CD4-positive, alpha-beta memory T cell (primary cell): ENCODE measurements around the gene PTPRS. TPM values are rescaled to one million over a fixed set of nuclear protein-coding genes. Genes with fewer than 3 reads are reported as not detected.

ENCODE experiments used
- CTCF ChIA-PET: fragments of 350-600 bp; sonication (Branson Sonifier 250); formaldehyde crosslinking; loops from one replicate; lab custom pipeline; 2021; ENCODE audit warnings: inconsistent platforms; ENCODE audit not compliant: partially characterized antibody; lab: Charles Lee
- POLR2A ChIA-PET: fragments of 350-600 bp; sonication (Branson Sonifier 250); formaldehyde crosslinking; loops from one replicate; lab custom pipeline; 2021; ENCODE audit not compliant: partially characterized antibody; lab: Charles Lee
- DNase-seq, 5 donors: peaks; one replicate each; pipeline versions ENCODE4 v3.0.0 to v3.0.0-alpha.2; 2020 to 2022; ENCODE audit warnings: mixed read lengths in 1 of 5
- H3K27ac ChIP-seq: one replicate; pipeline ENCODE4 v1.7.0; 2013; ENCODE audit warnings: low read depth, low read length
- H3K27me3 ChIP-seq: 2 replicates; pipeline ENCODE4 v1.7.0; 2013; ENCODE audit warnings: mild to moderate bottlenecking, low read length, moderate library complexity; ENCODE audit not compliant: insufficient read depth
- H3K36me3 ChIP-seq: 2 replicates; pipeline ENCODE4 v1.7.0; 2013; ENCODE audit warnings: mild to moderate bottlenecking, low read length, moderate library complexity; ENCODE audit not compliant: insufficient read depth
- H3K4me1 ChIP-seq: 2 replicates; pipeline ENCODE4 v1.7.0; 2013; ENCODE audit warnings: mild to moderate bottlenecking, low read length, moderate library complexity; ENCODE audit not compliant: insufficient read depth
- H3K4me3 ChIP-seq, 2 donors: one replicate each; pipeline ENCODE4 v1.7.0; 2013; ENCODE audit warnings: low read length in 2 of 2, mild to moderate bottlenecking in 1 of 2
- H3K9me3 ChIP-seq, 2 donors: one replicate each; pipeline ENCODE4 v1.7.0; 2013; ENCODE audit warnings: low read length in 2 of 2, control low read depth in 1 of 2; ENCODE audit not compliant: control insufficient read depth in 1 of 2
- H3K27ac Mint-ChIP-seq, 7 donors: one replicate each; pipeline ENCODE4 v1.8.0; 2020 to 2021; ENCODE audit warnings: mixed read lengths in 7 of 7, mild to moderate bottlenecking in 6 of 7, inconsistent platforms in 3 of 7, moderate library complexity in 3 of 7
- H3K27me3 Mint-ChIP-seq, 2 donors: one replicate each; pipeline ENCODE4 v1.8.0; 2020 to 2021; ENCODE audit warnings: mixed read lengths in 2 of 2
- H3K36me3 Mint-ChIP-seq, 2 donors: one replicate each; pipeline ENCODE4 v1.8.0; 2020 to 2021; ENCODE audit warnings: mixed read lengths in 2 of 2, inconsistent platforms in 1 of 2, mild to moderate bottlenecking in 1 of 2
- H3K4me1 Mint-ChIP-seq, 4 donors: one replicate each; pipeline ENCODE4 v1.8.0; 2020 to 2021; ENCODE audit warnings: mixed read lengths in 4 of 4, mild to moderate bottlenecking in 1 of 4
- H3K4me3 Mint-ChIP-seq, 8 donors: one replicate each; pipeline ENCODE4 v1.8.0; 2020 to 2021; ENCODE audit warnings: mixed read lengths in 8 of 8, mild to moderate bottlenecking in 7 of 8, moderate library complexity in 6 of 8, inconsistent platforms in 3 of 8
- H3K9me3 Mint-ChIP-seq, 8 donors: one replicate each; pipeline ENCODE4 v1.8.0; 2020 to 2021; ENCODE audit warnings: mixed read lengths in 8 of 8, mild to moderate bottlenecking in 5 of 8, inconsistent platforms in 3 of 8, moderate library complexity in 1 of 8
- intact Hi-C: fragments of 100-400 bp; cut with micrococcal nuclease; formaldehyde crosslinking; loops from one replicate; pipeline ENCODE4 v1.15.1; 2023
- polyA plus RNA-seq, 2 donors: library from polyadenylated mRNA; unstranded; fragments of 300-500 nt; fragmentation: Illumina TruSeq; gene quantifications; one replicate each; pipeline ENCODE4 v1.2.3, GENCODE V29; 2021
- total RNA-seq, 2 experiments: library from RNA; stranded (reverse); gene quantifications; one replicate each; pipeline ENCODE4 v1.2.3, GENCODE V29; 2021

PTPRS gene
- total and polyA plus RNA-seq, 4 experiments from 2014 or later, result 0.20 to 0.30 (median 0.26) TPM; not detected in 1

- POLR2A ChIA-PET, result no interaction called here
- no peaks in the 10 kb centered on the region for H3K36me3 Mint-ChIP-seq
- DNase-seq, result no peak
- H3K4me1 ChIP-seq, result no peaks in the 10 kb centered on the region
- peaks cover 0 to 2% (median 0%) of the 10 kb centered on the region in 8 donors for H3K9me3 Mint-ChIP-seq
- peaks cover 0 to 6% of the 10 kb centered on the region in 2 donors for H3K27me3 Mint-ChIP-seq
- H3K27ac Mint-ChIP-seq, result no peak overlapping the region
- no peaks in the 10 kb centered on the region for H3K27me3 ChIP-seq
- CTCF ChIA-PET, result no interaction called here
- H3K4me3 Mint-ChIP-seq, result no peak overlapping the region
- no peaks in the 10 kb centered on the region for H3K36me3 ChIP-seq
- H3K4me3 ChIP-seq, result no peak overlapping the region
- no peaks in the 10 kb centered on the region for H3K9me3 ChIP-seq
- intact Hi-C loops, result no loop called here
- no peak overlapping the region for H3K27ac ChIP-seq
- H3K4me1 Mint-ChIP-seq, result no peaks in the 10 kb centered on the region
These were observed 31.9 kb downstream of the PTPRS start for GRCh38 chr19:5308451-5309437.

- DNase-seq, result no peak
- no peaks in the 10 kb centered on the region for H3K4me1 ChIP-seq
- no peak overlapping the region for H3K4me3 Mint-ChIP-seq
- H3K36me3 Mint-ChIP-seq, result no peaks in the 10 kb centered on the region
- H3K4me3 ChIP-seq, result no peak overlapping the region
- ChIA-PET POLR2A (no interaction called here), CTCF (no interaction called here)
- no peaks in the 10 kb centered on the region for H3K27me3 ChIP-seq
- H3K9me3 ChIP-seq, result no peaks in the 10 kb centered on the region
- H3K27me3 Mint-ChIP-seq, result peaks cover 0 to 4% of the 10 kb centered on the region in 2 donors
- H3K9me3 Mint-ChIP-seq, result peaks cover 0 to 2% (median 0%) of the 10 kb centered on the region in 8 donors
- no peaks in the 10 kb centered on the region for H3K4me1 Mint-ChIP-seq
- H3K27ac Mint-ChIP-seq, result peak overlapping the region in 1 of 7 donors; percentile 10
- no peak overlapping the region for H3K27ac ChIP-seq
- intact Hi-C loops, result no loop called here
- H3K36me3 ChIP-seq, result no peaks in the 10 kb centered on the region
These were observed 33.0 kb downstream of the PTPRS start for GRCh38 chr19:5307655-5308054.

GRCh38 chr19:5305163-5305562 lies 35.4 kb downstream of the PTPRS start:
- no peak for DNase-seq
- Histone ChIP-seq H3K27ac (no peak overlapping the region), H3K36me3 (no peaks in the 10 kb centered on the region), H3K4me3 (no peak overlapping the region), H3K27me3 (no peaks in the 10 kb centered on the region), H3K4me1 (no peaks in the 10 kb centered on the region), H3K9me3 (no peaks in the 10 kb centered on the region)
- ChIA-PET CTCF (no interaction called here), POLR2A (no interaction called here)
- H3K27me3 Mint-ChIP-seq, result peaks cover 0 to 2% of the 10 kb centered on the region in 2 donors
- no peaks in the 10 kb centered on the region for H3K4me1 Mint-ChIP-seq
- no peaks in the 10 kb centered on the region for H3K9me3 Mint-ChIP-seq
- H3K4me3 Mint-ChIP-seq, result no peak overlapping the region
- H3K36me3 Mint-ChIP-seq, result no peaks in the 10 kb centered on the region
- intact Hi-C loops, result no loop called here
- no peak overlapping the region for H3K27ac Mint-ChIP-seq

GRCh38 chr19:5304486-5304885 lies 36.1 kb downstream of the PTPRS start:
- H3K27ac Mint-ChIP-seq, result no peak overlapping the region

GRCh38 chr19:5303208-5303607 lies 37.4 kb downstream of the PTPRS start:
- Histone ChIP-seq H3K27ac (no peak overlapping the region), H3K4me3 (no peak overlapping the region), H3K9me3 (no peaks in the 10 kb centered on the region), H3K36me3 (no peaks in the 10 kb centered on the region), H3K4me1 (no peaks in the 10 kb centered on the region), H3K27me3 (no peaks in the 10 kb centered on the region)
- ChIA-PET POLR2A (no interaction called here), CTCF (no interaction called here)
- Mint-ChIP-seq H3K9me3 (peaks cover 0 to 7% (median 0%) of the 10 kb centered on the region in 8 donors), H3K36me3 (no peaks in the 10 kb centered on the region), H3K4me3 (no peak overlapping the region), H3K4me1 (no peaks in the 10 kb centered on the region), H3K27me3 (peaks cover 0 to 4% of the 10 kb centered on the region in 2 donors), H3K27ac (no peak overlapping the region)
- no peak for DNase-seq
- intact Hi-C loops, result no loop called here

More at GRCh38 chr19:5304486-5304885, 36.1 kb downstream of the PTPRS start:
- DNase-seq, result no peak
- Mint-ChIP-seq H3K4me3 (no peak overlapping the region), H3K4me1 (no peaks in the 10 kb centered on the region), H3K27me3 (peaks cover 0 to 2% of the 10 kb centered on the region in 2 donors), H3K9me3 (peaks cover 0 to 2% (median 0%) of the 10 kb centered on the region in 8 donors), H3K36me3 (no peaks in the 10 kb centered on the region)
- Histone ChIP-seq H3K27me3 (no peaks in the 10 kb centered on the region), H3K9me3 (no peaks in the 10 kb centered on the region), H3K4me3 (no peak overlapping the region), H3K4me1 (no peaks in the 10 kb centered on the region), H3K27ac (no peak overlapping the region), H3K36me3 (no peaks in the 10 kb centered on the region)
- intact Hi-C loops, result no loop called here
- POLR2A ChIA-PET, result no interaction called here
- CTCF ChIA-PET, result no interaction called here

- no peak for DNase-seq
- no peaks in the 10 kb centered on the region for H3K36me3 ChIP-seq
- Mint-ChIP-seq H3K27me3 (peaks cover 0 to 4% of the 10 kb centered on the region in 2 donors), H3K4me1 (no peaks in the 10 kb centered on the region), H3K4me3 (no peak overlapping the region), H3K9me3 (peaks cover 0 to 8% (median 0%) of the 10 kb centered on the region in 8 donors), H3K36me3 (no peaks in the 10 kb centered on the region), H3K27ac (no peak overlapping the region)
- intact Hi-C loops, result no loop called here
- H3K4me3 ChIP-seq, result no peak overlapping the region
- no peaks in the 10 kb centered on the region for H3K9me3 ChIP-seq
- CTCF ChIA-PET, result no interaction called here
- POLR2A ChIA-PET, result no interaction called here
- no peaks in the 10 kb centered on the region for H3K4me1 ChIP-seq
- no peaks in the 10 kb centered on the region for H3K27me3 ChIP-seq
- H3K27ac ChIP-seq, result no peak overlapping the region
These were observed 38.2 kb downstream of the PTPRS start for GRCh38 chr19:5302396-5302795.

GRCh38 chr19:5299137-5299536 lies 41.5 kb downstream of the PTPRS start:
- Histone ChIP-seq H3K27me3 (no peaks in the 10 kb centered on the region), H3K27ac (no peak overlapping the region), H3K36me3 (no peaks in the 10 kb centered on the region), H3K9me3 (no peaks in the 10 kb centered on the region), H3K4me1 (no peaks in the 10 kb centered on the region), H3K4me3 (no peak overlapping the region)
- no peak for DNase-seq
- Mint-ChIP-seq H3K9me3 (peaks cover 0 to 8% (median 0%) of the 10 kb centered on the region in 8 donors), H3K27me3 (peaks cover 1 to 5% of the 10 kb centered on the region in 2 donors), H3K27ac (no peak overlapping the region), H3K36me3 (no peaks in the 10 kb centered on the region), H3K4me3 (no peak overlapping the region), H3K4me1 (peaks cover 0 to 5% (median 0%) of the 10 kb centered on the region in 4 donors)
- POLR2A ChIA-PET, result no interaction called here
- CTCF ChIA-PET, result no interaction called here
- intact Hi-C loops, result no loop called here
